T-helper 22 cell (primary cell): ENCODE data around the gene SULT1B1.
"Not testable (repeated sequence)": the region's sequence is repeated elsewhere in the genome, so short reads cannot be mapped to it uniquely, and the experiment has no call there.

Experiments used
- DNase-seq: peaks from one replicate; pipeline ENCODE4 v3.0.0-alpha.2; 2020; ENCODE audit warnings: low read depth

Gene SULT1B1

GRCh38 chr4:69760455-69760854 is at the start of gene SULT1B1:
Gene SULT1B1 (minus strand): TSS chr4:69760620. CDS start chr4:69755217, 5,403 bp downstream.
- DNase-seq, result no peak

- no peak for DNase-seq
Measured at GRCh38 chr4:69800599-69800998, 40.2 kb upstream of the SULT1B1 start.

GRCh38 chr4:69799337-69799736 is 38.9 kb upstream of the SULT1B1 start:
- DNase-seq, result no peak

GRCh38 chr4:69793732-69794131 is 33.3 kb upstream of the SULT1B1 start:
- no peak for DNase-seq

- no peak for DNase-seq
Measured at GRCh38 chr4:69787879-69788278, 27.5 kb upstream of the SULT1B1 start.

- no peak for DNase-seq
Measured at GRCh38 chr4:69786547-69786946, 26.1 kb upstream of the SULT1B1 start.

GRCh38 chr4:69785211-69785831 is 24.9 kb upstream of the SULT1B1 start:
- DNase-seq, result no peak

- no peak for DNase-seq
Measured at GRCh38 chr4:69782651-69783310, 22.4 kb upstream of the SULT1B1 start.

- DNase-seq, result no peak
Measured at GRCh38 chr4:69781458-69782418, 21.3 kb upstream of the SULT1B1 start.

- DNase-seq, result no peak
Measured at GRCh38 chr4:69780141-69780540, 19.7 kb upstream of the SULT1B1 start.

GRCh38 chr4:69776696-69777095 is 16.3 kb upstream of the SULT1B1 start:
- no peak for DNase-seq

GRCh38 chr4:69775321-69775867 is 15.0 kb upstream of the SULT1B1 start:
- no peak for DNase-seq

GRCh38 chr4:69773484-69773883 is 13.1 kb upstream of the SULT1B1 start:
- no peak for DNase-seq

- not testable (repeated sequence) for DNase-seq
Measured at GRCh38 chr4:69768554-69768953, 8.1 kb upstream of the SULT1B1 start.

- DNase-seq, result no peak
Measured at GRCh38 chr4:69765751-69766150, 5.3 kb upstream of the SULT1B1 start.

GRCh38 chr4:69764311-69764710 is 3.9 kb upstream of the SULT1B1 start:
- no peak for DNase-seq

- DNase-seq, result no peak
Measured at GRCh38 chr4:69763233-69763632, 2.8 kb upstream of the SULT1B1 start.

- DNase-seq, result no peak
Measured at GRCh38 chr4:69759189-69759604, 1.2 kb downstream of the SULT1B1 start.

GRCh38 chr4:69757464-69757863 is 3.0 kb downstream of the SULT1B1 start:
- no peak for DNase-seq

- no peak for DNase-seq
Measured at GRCh38 chr4:69754926-69755580, 5.4 kb downstream of the SULT1B1 start.

- no peak for DNase-seq
Measured at GRCh38 chr4:69753686-69754085, 6.7 kb downstream of the SULT1B1 start.

GRCh38 chr4:69750346-69750745 is 10.1 kb downstream of the SULT1B1 start:
- no peak for DNase-seq
